ENCODE results near the gene JTB.

JTB gene

DNA sequence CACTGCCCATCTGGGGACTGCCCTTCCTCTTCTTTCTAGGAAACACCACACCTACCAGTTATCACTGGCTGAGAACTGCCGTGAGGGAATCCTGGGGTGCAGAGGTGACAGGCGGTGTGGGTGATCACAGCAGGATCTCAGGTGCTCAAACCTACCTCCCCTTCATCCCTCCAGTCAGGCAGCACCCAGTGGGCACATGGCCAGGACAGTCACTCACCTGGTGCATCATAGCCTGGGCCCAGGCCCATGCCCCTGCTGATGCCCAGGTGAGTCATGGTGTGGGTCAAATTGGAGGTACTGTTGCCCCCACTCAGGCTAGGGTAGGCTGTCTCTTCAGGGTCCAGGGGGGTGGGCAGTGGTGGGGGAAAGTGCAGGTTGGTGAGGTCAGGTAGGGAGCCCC, 25.7 kb downstream of the JTB start:
- Mint-ChIP-seq H3K27ac (no peak overlapping the region), H3K27me3 (no peaks in the 10 kb centered on the region), H3K36me3 (peaks cover 7% of the 10 kb centered on the region), H3K4me3 (no peak overlapping the region), H3K9me3 (ENCODE audit: low read depth) (no peaks in the 10 kb centered on the region), H3K4me1 (ENCODE audit: low read depth) (peaks cover 37% of the 10 kb centered on the region)

DNA sequence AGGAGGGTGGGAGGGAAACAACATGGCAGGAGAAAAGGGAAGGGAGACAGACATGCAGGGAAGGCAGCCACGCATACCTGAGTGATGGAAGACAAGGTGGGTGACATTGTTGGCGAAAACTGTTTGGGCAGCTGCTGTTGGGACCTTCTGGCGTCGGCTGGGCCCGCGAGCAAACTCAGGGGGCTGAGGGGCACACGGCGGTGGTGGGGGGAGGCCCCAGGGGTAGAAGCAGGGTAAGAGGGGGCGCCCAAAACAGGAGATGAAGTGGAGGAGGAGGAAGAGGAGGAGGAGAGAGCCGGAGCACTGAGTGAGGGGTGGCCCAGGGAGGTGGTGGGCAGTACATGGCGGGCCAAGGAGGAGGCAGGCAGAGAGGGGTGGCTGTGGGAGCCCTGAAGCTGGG, 26.3 kb downstream of the JTB start:
- peaks cover 7% of the 10 kb centered on the region for H3K36me3 Mint-ChIP-seq
- H3K27me3 Mint-ChIP-seq, result no peaks in the 10 kb centered on the region
- no peaks in the 10 kb centered on the region for H3K9me3 Mint-ChIP-seq (ENCODE audit: low read depth)
- H3K27ac Mint-ChIP-seq, result peak overlapping the region; percentile 55
- peaks cover 31% of the 10 kb centered on the region for H3K4me1 Mint-ChIP-seq (ENCODE audit: low read depth)
- H3K4me3 Mint-ChIP-seq, result no peak overlapping the region

DNA sequence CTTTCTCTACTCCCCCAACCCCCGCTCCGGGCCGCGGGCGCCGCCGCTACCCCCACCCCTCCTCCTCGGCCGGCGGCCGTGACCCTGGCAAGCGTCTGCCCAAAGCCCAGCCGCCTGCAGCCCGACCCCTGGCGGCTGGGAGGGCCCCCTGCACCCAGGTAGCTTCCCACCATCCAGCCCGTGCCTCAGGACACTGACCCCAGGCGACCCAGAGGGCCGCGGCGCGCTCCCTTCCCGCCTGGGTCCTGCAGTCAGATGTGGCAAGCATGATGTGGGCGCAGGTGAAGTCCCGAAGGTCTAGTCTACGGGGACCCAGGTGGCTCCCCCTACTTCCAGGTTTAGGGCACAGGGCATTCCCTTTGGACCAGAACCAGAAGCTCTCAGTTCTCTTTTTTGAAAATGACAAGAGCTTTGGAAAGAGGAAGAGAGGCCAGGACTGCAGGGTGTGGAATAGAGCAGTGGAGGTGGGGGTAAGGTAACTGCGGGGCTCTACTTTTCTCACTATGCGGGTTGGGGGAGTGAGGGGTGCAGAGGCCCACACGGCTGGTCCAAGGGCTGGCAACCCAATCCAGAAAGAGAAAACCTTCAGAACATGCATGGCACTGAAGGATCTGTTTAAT, 30.7 kb downstream of the JTB start, which contains the start of gene DENND4B:
DENND4B (minus strand) TSS at position 97 of the 620 bp plus-strand sequence. CDS start 2,344 bp downstream, outside the sequence.
- Mint-ChIP-seq H3K9me3 (ENCODE audit: low read depth) (no peaks in the 10 kb centered on the region), H3K36me3 (peaks cover 4% of the 10 kb centered on the region), H3K27me3 (no peaks in the 10 kb centered on the region), H3K4me1 (ENCODE audit: low read depth) (peaks cover 27% of the 10 kb centered on the region), H3K4me3 (peak within 1 kb of the TSS; percentile 92), H3K27ac (peak within 1 kb of the TSS; percentile 91)

DNA sequence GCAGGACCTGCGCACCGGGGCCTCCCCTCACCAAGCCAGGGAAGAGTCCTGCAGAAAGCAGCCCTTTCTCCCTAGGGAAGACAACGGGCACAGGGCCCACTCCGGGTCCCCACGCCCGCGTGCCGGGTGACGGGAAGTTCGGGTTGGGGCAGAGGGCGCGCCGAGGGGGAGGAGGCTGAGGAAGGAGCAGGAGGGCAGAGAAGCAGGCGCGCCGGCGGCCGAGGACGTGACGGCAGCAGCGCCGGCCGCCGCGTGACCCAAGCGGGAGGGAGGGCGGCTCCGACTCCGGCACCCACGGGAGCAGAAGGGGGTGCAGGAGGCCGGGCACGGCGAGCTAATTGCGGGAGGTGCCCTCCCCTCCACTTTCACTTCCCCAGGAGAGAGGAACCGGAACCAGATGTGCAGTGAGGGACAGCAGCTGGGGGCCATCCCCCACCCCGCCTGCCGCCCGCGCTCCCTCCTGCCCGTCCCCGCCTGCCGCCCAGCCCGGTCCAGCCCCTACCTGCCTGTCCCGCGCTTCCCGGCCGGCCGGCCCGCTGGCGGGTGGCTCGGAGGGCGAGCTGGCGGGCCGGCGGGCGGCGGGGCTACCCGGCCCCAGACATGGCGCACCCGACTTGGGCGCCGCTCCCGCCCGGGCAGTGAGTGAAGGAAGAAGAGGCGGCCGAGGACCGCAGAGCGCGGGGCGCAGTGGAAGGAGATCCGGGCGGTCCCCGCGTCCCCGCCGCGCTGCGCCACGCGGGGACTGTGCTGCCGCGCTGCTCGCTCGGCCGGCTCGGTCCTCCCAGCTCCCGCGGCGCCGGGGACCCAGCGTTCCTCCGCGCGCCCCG, 31.5 kb downstream of the JTB start:
- Mint-ChIP-seq H3K4me1 (ENCODE audit: low read depth) (peaks cover 31% of the 10 kb centered on the region), H3K4me3 (peak overlapping the region; percentile 92), H3K27me3 (no peaks in the 10 kb centered on the region), H3K9me3 (ENCODE audit: low read depth) (no peaks in the 10 kb centered on the region), H3K27ac (peak overlapping the region; percentile 91), H3K36me3 (peaks cover 4% of the 10 kb centered on the region)

DNA sequence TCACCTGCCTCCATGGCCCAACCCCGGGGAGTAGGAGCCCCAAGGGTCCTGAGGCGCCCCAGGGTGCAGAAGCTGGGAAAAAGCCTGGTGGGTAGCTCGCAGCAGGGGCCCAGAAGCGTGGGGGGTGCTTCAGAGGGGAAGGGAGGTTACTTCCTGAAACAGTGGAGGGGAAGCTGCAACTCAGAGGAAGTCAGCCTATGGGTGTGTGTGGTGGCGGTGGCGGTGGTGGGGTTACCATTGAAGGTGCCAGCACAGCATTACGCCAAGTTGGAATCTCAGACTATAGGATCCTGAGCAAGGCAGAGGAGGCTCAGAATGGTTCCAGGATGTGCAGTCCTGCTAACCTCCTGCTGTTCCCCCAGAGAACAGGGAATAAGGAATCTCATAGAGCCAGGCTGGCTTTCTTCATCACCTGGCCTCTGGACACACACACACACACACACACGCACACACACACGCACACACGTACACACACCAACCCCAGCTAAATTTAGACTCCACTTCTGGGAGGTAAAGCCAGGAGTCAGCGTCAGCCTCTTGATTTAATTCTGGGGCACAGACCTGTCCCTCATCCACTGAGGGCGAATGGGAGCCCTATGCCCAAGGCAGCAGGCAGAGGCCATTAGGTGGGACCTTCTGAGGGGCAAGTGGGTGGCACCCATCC, 32.2 kb downstream of the JTB start:
- Mint-ChIP-seq H3K27ac (peak overlapping the region; percentile 91), H3K9me3 (ENCODE audit: low read depth) (no peaks in the 10 kb centered on the region), H3K4me1 (ENCODE audit: low read depth) (peaks cover 30% of the 10 kb centered on the region), H3K27me3 (no peaks in the 10 kb centered on the region), H3K36me3 (peaks cover 2% of the 10 kb centered on the region), H3K4me3 (peak overlapping the region; percentile 92)

DNA sequence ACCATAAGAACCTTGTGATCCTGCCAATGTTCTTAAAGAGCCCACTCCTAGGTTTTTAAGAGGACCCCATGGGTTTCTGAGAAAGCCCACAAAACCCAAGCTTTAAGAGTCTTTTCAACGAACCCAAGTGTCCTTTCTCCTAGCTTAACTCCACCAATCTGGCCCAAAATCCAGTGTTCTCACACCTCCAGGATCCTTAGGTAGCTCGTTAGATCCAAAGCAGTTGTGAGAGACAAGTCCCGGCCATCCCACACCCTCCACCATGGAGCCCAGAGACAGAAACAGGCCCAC, 32.7 kb downstream of the JTB start:
- Mint-ChIP-seq H3K4me1 (ENCODE audit: low read depth) (peaks cover 30% of the 10 kb centered on the region), H3K36me3 (peaks cover 2% of the 10 kb centered on the region), H3K4me3 (peak overlapping the region; percentile 92)

DNA sequence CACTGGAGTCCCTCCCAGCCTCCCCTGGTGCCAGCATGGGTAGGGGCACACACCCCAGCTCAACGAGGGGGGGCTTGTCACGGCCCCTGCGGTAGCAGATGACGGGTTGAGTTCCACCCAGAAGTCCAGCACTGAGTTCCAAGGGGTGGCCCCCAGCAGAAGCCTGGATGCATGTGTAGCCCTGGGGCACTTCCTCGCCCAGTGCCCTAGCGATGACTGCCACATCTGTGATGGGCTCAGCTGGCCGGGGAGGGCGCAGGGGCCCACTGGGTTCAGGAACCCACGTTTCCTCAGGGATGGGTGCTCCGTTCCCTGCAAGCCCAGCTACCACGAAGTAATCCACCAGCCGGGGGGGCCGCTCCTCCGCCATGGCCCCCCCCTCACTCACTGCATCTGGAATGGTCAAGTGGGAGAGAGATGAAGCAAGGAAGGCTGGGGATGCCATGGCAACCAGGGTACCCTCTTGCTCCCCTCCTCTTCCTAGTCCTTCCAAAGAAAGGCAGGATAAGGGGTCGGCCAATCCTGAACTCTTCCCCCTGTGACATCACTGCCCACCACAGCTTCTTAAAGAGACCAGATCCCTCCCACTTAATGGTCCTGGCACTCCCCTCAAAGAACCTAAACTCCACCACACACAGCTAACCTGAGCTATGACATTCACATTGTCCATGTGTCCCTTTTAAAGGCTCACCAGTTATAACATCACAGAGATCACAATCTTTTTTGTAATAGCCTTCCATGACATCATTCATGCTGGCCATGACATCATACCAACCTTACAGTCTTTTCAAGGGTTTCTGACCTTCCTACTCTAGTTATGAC, 33.3 kb downstream of the JTB start:
- peak overlapping the region; percentile 91 for H3K27ac Mint-ChIP-seq
- H3K4me1 Mint-ChIP-seq (ENCODE audit: low read depth), result peaks cover 30% of the 10 kb centered on the region
- H3K27me3 Mint-ChIP-seq, result no peaks in the 10 kb centered on the region
- peaks cover 2% of the 10 kb centered on the region for H3K36me3 Mint-ChIP-seq
- peak overlapping the region; percentile 92 for H3K4me3 Mint-ChIP-seq
- no peaks in the 10 kb centered on the region for H3K9me3 Mint-ChIP-seq (ENCODE audit: low read depth)

More for the DNA sequence above, 32.7 kb downstream of the JTB start:
- Mint-ChIP-seq H3K27me3 (no peaks in the 10 kb centered on the region), H3K9me3 (ENCODE audit: low read depth) (no peaks in the 10 kb centered on the region), H3K27ac (peak overlapping the region; percentile 91)

DNA sequence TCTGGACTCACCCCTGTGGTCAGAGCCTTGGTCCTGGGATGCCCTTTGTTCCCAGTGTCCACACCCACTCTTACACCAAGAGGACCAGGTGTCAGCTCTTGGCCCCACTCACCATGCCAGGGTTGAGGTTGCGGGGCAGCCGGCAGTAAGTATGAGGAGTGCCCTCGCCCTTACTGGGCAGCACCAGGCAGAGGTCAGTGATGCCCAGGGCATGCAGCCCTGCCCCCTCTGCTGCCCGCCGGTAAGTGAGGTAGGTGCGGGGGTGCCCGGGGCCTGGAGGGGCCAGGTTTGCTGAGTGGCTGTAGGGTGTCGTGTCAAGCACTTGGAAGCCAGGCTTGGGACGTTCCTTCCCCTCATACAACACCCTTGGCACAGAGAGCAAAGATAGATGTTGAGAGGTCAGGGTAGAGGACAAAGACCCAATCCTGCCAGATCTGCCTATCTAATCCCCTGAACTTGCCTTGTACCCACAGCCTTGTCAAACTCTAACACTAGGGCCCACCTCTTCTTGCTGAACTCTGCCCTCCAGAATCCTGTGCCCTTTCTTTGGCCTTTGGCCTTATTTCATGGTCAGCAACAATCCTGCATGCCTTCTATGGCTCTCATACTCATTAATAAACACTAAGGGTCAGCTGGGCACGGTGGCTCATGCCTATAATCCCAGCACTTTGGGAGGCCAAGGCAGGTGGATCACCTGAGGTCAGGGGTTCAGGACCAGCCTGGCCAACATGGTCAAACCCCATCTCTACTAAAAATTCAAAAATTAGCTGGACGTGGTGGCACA, 34.5 kb downstream of the JTB start:
- Mint-ChIP-seq H3K4me1 (ENCODE audit: low read depth) (peaks cover 30% of the 10 kb centered on the region), H3K27ac (peak overlapping the region; percentile 22), H3K27me3 (no peaks in the 10 kb centered on the region), H3K4me3 (peak overlapping the region; percentile 49), H3K9me3 (ENCODE audit: low read depth) (no peaks in the 10 kb centered on the region), H3K36me3 (no peaks in the 10 kb centered on the region)

DNA sequence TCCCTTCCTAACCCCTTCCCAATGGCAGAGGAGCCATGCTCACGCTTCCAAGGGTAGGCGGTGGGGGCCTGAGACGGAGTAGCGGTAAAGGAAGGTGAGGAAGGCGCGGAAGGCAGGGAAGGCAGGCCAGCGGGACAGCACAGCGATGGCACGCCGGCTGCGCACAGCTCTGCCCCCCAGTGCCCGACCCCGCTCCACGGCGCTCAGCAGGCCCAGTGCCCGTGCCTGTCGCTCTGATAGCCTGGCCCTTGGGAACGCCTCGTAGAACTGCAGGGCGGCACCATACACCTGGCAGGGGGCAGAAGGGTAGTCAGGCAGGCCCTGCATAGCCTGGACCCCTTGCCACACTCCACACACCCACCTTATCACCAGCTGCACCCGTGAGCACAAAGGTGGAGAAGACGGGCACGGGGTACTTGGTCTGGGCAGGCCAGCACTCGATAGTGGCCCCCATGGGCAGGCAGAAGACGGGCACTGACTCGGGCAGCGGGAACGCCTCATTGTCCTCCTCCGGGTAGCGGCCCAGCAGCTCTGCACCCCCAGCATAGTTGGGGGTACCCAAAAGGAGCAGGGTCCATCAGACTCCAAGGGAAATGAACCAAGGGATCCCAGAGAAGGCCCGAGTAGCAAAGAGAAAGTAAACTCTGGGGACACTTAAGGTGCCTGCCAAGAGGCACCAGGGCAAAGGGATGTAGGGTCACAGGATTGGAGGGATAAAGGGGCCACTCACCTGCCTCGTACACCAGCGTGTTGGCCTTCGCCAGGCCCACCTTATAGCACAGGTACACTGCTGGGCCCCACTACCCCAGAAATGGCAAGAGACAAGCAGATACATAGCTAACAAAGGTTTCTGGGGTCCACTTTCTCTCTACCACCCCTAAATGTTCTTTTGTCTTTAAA, 35.4 kb downstream of the JTB start:
- H3K36me3 Mint-ChIP-seq, result peaks cover 3% of the 10 kb centered on the region
- H3K27me3 Mint-ChIP-seq, result no peaks in the 10 kb centered on the region
- H3K27ac Mint-ChIP-seq, result no peak overlapping the region
- no peaks in the 10 kb centered on the region for H3K9me3 Mint-ChIP-seq (ENCODE audit: low read depth)
- peaks cover 28% of the 10 kb centered on the region for H3K4me1 Mint-ChIP-seq (ENCODE audit: low read depth)
- no peak overlapping the region for H3K4me3 Mint-ChIP-seq

DNA sequence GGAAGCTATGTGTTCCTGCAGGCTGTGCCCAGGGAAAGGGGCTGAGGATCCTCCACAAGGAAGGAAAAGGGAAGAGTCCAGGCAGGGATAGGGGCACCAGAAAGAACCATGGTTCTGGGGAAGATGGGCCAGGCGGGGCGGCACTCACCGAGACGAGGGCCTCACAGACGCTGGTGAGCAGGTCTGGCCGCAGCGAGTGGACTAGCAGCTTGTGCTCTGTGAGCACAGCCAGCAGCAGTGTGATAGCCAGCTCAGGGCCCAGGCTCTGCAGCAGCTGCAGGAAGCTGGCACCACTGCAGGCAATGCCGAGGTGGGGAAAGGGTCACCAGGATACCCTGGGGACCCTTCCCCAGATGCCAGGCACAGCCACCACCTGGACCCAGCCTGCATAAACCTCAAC, 36.7 kb downstream of the JTB start:
- Mint-ChIP-seq H3K36me3 (peaks cover 8% of the 10 kb centered on the region), H3K4me1 (ENCODE audit: low read depth) (peaks cover 25% of the 10 kb centered on the region), H3K9me3 (ENCODE audit: low read depth) (no peaks in the 10 kb centered on the region), H3K4me3 (no peak overlapping the region), H3K27ac (no peak overlapping the region), H3K27me3 (no peaks in the 10 kb centered on the region)

DNA sequence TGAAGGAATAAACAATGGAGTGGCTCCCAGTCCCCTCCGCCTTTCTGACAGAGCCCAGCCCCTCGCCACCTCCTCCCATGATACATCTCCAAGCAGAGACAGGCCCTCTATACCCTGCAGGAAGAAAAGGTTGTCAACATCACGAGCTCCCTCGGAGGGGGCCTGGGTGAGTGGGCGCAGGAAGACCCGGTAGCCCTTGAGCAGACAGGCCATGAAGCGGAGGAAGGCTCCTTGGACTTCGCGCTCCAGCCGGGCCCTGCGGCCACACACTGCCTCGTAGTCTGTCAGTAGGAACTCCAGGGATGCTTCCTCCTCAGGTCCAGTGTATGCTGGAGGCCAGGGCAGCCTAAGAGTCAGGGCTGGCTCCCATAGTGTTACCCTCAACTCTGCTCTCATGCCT, 38.0 kb downstream of the JTB start:
- Mint-ChIP-seq H3K27me3 (no peaks in the 10 kb centered on the region), H3K4me3 (no peak overlapping the region), H3K9me3 (ENCODE audit: low read depth) (no peaks in the 10 kb centered on the region), H3K27ac (peak overlapping the region; percentile 46), H3K36me3 (peaks cover 8% of the 10 kb centered on the region), H3K4me1 (ENCODE audit: low read depth) (peaks cover 21% of the 10 kb centered on the region)

DNA sequence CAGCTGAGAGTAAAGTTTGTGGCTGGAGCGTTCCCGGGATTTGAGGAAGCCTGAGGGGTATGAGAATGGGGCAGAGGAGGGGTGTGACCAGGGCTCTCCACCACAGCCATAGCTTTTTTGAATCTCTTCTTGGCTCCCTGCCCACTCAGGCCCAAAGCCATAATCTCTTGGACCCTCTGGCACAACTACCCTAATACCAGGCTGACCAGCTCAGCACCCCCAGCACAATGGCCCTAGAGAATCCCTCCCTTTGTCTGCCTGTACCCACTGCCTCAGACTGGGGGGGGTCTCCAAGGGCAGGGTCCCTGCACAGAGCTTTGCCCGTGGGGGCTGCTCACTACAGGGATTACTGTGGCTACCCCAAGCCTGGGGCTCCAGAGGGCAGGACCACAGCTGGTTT, 38.5 kb downstream of the JTB start:
- Mint-ChIP-seq H3K36me3 (peaks cover 8% of the 10 kb centered on the region), H3K9me3 (ENCODE audit: low read depth) (no peaks in the 10 kb centered on the region), H3K27ac (peak overlapping the region; percentile 46), H3K27me3 (no peaks in the 10 kb centered on the region), H3K4me3 (no peak overlapping the region), H3K4me1 (ENCODE audit: low read depth) (peaks cover 17% of the 10 kb centered on the region)

DNA sequence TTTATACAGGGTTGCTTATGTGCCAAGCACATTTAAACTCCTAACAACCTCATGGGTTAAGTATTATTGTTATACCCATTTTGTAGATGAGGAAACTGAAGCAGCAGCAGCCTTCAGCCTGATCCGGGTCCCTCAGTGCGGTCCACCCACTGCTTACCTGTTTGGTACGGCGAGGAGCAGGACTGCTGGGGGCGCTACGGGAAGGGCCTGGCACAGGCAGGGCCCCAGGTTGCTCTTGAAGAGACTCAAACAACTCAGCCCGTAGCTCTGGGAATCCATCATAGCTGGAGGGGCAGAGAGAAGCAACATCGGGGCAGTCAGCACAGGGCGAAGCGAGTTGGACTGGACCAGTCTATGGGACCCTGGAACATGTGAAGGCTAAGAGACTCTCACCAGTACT, 40.1 kb downstream of the JTB start:
- Mint-ChIP-seq H3K4me1 (ENCODE audit: low read depth) (peaks cover 6% of the 10 kb centered on the region), H3K9me3 (ENCODE audit: low read depth) (no peaks in the 10 kb centered on the region), H3K27me3 (no peaks in the 10 kb centered on the region), H3K4me3 (no peak overlapping the region), H3K36me3 (peaks cover 8% of the 10 kb centered on the region), H3K27ac (no peak overlapping the region)

Measured in activated naive CD8-positive, alpha-beta T cell (primary cell).